ENCODE results near the gene NCOA7.

The NCOA7 gene, protein sequence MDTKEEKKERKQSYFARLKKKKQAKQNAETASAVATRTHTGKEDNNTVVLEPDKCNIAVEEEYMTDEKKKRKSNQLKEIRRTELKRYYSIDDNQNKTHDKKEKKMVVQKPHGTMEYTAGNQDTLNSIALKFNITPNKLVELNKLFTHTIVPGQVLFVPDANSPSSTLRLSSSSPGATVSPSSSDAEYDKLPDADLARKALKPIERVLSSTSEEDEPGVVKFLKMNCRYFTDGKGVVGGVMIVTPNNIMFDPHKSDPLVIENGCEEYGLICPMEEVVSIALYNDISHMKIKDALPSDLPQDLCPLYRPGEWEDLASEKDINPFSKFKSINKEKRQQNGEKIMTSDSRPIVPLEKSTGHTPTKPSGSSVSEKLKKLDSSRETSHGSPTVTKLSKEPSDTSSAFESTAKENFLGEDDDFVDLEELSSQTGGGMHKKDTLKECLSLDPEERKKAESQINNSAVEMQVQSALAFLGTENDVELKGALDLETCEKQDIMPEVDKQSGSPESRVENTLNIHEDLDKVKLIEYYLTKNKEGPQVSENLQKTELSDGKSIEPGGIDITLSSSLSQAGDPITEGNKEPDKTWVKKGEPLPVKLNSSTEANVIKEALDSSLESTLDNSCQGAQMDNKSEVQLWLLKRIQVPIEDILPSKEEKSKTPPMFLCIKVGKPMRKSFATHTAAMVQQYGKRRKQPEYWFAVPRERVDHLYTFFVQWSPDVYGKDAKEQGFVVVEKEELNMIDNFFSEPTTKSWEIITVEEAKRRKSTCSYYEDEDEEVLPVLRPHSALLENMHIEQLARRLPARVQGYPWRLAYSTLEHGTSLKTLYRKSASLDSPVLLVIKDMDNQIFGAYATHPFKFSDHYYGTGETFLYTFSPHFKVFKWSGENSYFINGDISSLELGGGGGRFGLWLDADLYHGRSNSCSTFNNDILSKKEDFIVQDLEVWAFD

DNA sequence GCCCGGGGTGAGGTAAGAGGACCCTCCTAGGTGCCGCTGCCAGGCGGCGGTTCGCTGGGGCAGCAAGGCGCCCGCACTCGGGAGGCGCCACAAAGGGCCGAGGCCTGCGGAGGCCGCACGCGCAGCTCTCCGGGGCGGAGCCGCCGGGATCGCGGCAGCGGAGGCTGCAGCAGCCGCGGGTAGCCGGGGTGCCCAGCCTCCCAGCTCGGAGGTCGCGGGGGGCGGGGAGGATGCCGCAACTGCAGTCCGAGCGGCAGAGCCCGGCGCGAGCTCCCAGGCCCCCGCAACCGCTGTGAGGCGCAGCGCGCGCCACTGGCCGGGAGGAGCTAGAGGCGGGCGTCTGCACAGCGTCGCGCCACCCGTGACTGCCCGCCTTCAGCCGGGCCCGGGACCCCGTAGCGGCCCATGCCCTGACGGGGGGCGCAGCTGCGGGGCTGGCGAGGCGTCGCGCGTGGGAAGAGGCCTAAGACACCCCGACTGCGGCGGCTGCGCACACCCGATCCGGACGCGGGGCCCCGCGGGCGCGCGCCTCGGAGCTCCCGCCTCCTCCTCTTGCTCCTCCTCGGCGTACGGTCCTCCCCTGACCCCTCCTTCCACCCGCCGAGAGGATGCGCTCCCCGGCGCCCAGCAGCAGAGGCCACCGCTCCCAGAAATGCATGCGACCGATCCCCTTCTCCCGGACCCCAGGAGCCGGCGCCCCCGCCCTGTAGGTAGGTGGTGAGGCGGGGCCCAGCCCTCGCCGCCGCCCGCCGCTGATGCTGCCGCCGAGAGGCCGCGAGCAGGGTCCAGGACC is at the start of gene NCOA7:
NCOA7 (plus strand) TSS at position 603 of the 793 bp plus-strand sequence. CDS start 24,395 bp downstream, outside the sequence.
- DNase-seq (ENCODE audit: low read depth) = peak; percentile 73

DNA sequence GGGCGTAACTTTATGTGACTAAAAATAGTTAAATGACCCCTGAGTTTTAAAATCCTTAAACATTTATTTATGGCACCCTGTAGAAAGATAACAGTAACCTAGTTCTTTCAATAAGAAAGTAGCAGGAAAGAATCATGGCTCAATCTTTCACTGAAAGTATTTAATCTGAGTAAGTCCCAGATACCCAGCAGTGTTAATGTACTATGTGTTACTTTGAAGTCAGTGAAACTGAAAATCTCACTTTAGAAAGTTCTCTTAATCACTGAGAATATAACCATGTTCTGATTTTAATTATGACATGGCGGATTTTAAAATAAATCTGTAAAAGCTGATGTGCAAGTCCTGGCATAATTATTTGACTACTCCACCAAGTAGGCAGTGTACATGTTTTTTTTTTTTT is 49.4 kb upstream of the NCOA7 start:
- DNase-seq (ENCODE audit: low read depth) = no peak

DNA sequence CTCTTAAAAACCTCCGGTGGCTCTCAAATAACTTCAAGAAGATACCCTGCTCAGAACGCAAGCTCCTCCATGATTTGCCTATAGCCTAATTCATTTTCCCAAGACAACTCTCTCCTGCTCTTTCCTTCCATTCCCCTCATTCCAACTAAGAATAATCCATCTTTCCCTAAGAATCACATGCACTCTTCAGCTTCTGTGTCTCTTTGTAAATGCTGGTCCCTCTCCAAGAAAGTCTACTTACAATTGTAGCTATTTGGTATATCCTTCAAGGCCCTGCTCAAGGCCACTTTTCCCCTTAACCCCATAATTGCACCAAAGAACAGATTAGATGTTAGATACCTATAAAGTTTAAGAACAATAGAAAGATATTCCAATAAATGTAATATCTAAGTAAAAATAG is 48.7 kb upstream of the NCOA7 start:
- no peak for DNase-seq (ENCODE audit: low read depth)

DNA sequence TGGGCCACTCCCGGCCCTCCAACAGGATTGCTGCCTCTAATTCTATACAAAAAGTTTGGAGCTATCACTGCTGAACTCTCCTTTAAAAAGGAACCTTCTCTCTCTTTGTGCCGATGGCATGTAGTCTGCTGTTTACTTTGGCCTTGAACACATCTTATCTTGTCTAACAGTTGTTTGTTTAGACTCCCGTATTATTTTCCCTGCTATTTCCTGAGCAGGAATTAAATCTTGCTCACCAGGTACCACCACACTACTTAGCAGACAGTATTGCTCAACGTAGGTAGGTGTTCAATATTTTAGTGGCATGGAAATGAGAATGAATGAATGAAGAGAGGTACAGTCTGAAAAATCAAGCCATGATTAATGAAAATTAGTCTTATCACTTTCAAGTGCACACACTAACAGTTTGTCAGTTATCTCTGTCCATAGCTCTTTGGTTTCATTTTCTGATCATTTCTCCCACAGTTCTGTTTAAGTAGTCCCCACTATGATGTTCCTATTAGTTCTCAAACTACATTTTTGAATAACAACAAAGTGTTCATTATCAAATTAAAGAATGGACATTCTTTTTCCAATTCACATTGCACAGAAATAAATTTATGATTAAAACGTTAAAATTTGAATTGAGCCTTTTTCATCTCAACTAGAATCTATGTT is 48.2 kb upstream of the NCOA7 start:
- no peak for DNase-seq (ENCODE audit: low read depth)

DNA sequence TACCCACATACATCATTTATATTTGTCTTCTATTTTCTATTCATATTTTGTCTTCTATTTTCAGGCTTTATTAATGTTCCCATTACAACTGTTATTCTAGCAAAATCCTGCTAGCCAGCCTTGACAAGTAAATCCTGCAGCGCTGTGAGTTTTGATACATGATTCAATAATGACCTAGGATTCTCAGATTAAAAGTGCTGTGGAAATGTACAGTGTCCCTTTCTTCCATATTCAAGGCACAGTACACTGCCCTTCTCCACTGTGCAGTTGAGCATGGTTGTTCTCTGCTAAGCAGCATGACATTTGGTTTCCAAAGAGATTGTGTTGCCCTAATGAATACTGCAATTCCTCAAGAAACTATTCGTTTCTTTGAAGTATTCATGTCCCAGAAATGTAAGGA is 47.2 kb upstream of the NCOA7 start:
- DNase-seq (ENCODE audit: low read depth) = no peak

DNA sequence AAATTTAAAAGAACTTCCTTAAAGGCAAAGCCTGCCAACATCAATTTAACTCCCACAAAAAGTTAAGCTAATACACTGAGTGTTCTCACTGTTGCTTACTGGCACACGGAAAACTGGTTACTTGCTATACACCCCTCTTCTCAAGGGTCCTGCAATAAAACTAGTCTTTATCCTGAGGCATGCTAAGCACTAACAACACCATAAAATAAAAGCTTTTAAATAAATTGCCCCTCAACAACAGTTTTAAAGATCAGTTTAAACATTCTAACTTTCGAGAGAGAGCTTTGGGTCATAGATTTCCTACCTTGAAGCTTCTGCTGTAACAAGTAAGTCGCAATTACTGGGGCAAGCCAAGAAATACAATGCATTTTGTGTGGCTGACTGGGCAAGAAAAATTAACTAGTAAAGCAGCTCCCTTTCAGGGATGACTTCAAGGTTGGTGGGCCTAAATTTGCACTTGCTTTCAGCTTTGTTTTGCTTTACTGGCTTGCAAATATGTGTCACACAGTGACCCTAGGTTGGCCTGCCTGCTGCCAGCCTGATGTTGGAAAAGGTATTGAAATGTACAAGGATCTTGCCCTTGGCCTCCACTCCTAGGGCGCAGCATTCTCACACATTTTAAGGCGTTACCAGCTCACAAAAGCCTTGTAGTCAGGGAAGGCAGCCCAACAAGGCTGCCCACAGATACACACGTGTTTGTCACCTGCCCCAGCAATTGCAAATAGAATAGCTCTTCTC is 45.3 kb upstream of the NCOA7 start:
- no peak for DNase-seq (ENCODE audit: low read depth)

DNA sequence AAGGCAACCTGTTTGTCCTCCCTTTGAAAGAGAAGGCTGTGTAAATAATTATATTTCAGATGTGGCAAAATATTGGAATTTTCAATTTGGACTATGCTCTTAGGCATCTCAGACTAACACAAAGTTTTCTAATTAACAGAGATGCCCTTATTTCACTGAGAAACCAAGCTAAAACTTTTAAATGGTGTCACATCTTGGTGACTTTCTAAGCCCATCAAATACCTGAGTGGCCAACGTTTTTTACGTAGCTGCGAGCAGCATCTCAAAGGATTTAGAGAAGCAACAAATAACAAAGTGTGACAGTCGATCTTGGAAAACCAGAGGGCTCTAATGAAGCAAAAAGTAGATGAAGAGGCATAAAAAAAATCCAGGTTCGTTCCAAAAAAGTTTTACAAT is 44.7 kb upstream of the NCOA7 start:
- no peak for DNase-seq (ENCODE audit: low read depth)

DNA sequence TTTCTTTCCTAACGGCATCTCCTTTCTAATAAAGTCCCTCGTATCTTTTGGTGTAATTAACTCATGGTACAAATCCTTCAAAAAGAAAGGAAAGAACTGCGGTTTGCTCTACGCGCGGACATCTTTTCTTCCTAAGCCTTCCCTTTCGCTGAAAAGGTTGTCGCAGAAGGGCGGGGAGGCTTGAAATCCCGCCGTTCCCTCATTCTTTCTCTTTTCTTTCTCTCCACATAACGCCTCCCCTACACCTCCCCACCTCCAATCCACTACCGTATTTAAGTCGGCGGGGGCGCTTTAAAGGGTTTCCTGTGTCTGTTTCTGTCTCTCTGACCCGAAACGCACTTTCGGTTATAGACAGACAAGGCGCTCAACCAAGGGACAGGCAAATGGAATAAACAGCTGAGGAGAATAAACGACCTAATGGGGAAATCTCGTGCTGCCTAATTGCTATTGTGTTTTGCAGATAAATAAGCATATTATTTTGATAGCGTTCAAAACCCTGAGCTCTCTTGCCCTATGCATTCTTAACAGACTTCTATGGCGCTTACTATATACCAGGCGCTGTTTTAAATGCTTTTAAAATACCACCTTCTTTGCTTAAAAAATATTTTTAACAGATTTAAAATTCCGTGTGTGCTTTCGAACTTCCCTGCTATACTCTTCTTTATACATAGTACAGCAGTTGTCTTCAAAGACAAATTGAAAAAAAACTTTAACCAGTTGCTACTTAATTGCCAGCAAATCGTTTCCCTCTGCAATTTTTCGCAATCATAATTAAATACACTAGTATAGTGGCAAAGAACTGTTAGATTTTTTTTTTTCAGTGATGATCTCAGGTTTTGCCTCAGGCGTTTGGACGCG is 43.8 kb upstream of the NCOA7 start:
- peak; percentile 41 for DNase-seq (ENCODE audit: low read depth)

DNA sequence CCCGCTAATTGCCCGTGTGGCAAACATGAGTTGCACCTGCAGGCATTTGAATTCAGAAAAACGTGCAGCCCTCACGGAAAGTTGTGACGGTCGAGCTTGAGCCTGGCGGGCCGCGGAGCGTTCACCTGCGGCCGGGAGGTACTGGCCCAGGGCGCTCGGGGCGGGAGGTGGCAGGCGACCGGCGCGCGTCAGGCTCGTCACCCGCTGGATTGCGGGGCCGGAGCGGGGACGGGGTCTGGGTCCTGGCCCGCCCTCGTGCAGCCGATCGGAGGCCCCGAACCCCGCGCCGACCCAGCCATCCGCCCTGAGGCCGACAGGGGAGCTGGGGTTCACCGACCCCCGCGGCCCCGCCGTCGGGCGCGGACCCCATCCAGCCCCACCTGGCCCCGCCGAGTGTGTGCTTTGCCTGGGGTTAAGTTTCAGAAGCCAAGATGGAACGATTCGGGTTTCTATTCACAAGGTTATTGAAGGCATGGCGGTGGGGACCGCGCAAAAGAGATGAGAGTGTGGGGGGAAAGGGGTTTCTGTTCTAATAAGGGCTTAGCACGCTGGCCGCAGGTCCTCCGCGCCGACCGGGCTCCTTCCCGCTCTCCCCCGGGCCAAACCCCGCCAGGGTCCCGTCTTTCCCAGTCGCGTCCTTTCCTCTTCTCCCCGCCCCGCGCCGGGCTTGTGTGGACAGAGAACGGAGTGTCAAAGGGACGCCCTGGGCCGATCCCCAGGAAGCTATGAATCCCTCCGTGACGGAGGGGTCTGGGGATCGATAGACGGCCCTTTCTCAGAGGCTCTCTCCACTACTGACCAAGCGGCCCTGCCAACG is 43.0 kb upstream of the NCOA7 start:
- no peak for DNase-seq (ENCODE audit: low read depth)

DNA sequence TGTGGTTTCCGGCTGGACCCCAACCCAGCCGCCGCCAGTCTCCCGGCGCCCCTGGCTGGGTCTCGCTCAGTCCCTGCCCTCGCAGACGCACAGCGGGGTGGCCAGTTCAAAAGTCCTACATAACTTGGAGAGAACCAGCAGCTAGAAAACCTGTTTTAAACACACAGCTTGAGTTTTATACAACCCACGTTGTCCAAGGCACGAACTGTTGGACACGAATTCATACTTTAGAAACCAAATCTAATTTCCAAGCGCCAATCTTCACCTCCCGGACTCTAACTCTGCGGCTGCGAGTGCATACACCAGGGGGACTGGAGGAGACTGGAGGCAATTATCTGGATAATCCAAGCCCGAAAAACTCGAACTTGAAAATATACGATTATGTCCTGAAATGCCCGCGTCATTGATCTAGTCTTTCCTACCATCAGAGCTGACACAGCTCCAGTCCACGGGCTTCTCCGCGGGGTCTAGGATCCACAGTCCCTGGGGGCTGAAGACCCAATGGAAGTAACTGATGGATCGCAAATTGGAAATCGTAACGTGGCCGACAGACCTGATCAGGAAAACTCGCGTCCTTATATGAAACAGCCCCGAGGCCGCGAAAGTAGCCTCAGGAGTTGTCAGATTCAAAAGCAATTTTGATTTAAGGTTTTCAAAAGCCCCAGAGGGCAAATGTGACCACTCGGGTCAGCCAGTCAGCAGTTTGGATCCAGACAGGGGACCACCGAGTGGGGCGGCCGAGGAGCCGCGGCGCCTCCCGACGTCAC is 42.2 kb upstream of the NCOA7 start:
- no peak for DNase-seq (ENCODE audit: low read depth)

DNA sequence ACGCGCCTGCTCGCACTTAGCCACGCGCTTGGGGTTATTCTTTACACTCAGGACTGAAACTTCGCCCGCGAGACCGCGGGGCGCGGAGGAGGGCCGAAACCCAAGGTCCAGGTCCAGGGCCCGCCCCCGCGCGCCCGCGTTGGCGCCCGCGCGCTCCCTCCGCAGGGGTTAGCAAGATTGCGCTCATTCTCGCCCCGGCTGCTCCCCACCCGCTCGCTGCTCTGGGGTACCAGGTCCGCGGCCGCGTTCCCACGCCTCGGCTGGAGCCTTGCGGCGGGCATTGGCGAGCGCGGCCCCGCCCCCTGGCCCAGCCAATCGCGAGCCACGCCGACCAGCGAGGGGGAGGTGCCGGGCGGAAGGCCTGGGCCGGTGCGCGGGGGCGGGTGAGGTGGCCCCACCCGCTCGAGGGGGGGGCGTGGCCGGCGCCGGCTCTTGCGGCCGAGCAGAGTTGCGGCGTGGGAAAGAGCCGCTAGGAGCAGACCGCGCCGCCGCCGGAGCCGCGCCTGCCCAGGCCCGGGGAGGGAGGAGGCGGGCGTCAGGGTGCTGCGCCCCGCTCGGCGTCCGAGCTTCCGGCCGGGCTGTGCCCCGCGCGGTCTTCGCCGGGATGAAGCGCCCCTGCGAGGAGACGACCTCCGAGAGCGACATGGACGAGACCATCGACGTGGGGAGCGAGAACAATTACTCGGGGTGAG is 41.4 kb upstream of the NCOA7 start, which contains the start of gene HEY2:
HEY2 (plus strand) TSS at position 460 of the 692 bp plus-strand sequence; CDS start at position 605, 145 bp downstream.
- DNase-seq (ENCODE audit: low read depth) = peak; percentile 78

DNA sequence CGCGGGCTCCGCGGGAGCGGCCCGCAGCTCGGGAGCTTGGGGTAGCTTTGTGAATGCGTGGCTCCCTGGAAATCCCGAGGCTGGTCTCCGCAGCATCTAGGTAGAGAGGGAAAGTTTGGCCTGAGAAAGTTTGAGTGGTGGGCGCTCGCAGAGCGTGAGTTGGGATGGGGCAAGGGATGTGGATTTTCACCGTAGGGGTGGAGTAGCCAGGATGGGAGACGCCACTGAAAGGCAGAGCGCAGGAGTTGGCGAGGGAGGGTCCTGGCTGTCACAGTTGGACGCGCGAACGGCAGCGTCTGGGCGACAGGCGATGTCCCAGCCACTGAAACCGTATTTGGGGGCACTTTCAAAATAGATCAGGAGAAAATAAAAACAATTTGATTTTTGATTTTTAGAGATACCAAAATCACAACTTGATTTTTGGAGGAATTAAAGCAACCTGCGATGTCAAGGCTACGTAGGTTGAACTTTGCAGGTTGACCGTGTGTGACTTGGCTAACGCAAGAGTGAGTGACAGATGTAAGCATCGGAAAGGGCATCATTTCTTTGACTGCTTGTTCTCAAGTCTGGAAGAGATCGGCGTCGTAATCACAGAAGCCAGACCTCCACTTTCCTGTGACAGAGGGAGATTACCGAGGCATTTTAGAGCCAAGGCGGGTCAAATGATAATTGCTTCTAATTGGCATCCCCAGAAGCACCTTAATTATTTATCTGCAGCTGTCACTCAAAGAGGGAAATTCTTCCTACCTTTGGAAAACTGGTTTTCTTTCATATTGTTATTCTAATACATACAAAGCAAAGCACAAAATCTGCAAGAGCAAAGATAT is 40.7 kb upstream of the NCOA7 start:
- DNase-seq (ENCODE audit: low read depth) = no peak

DNA sequence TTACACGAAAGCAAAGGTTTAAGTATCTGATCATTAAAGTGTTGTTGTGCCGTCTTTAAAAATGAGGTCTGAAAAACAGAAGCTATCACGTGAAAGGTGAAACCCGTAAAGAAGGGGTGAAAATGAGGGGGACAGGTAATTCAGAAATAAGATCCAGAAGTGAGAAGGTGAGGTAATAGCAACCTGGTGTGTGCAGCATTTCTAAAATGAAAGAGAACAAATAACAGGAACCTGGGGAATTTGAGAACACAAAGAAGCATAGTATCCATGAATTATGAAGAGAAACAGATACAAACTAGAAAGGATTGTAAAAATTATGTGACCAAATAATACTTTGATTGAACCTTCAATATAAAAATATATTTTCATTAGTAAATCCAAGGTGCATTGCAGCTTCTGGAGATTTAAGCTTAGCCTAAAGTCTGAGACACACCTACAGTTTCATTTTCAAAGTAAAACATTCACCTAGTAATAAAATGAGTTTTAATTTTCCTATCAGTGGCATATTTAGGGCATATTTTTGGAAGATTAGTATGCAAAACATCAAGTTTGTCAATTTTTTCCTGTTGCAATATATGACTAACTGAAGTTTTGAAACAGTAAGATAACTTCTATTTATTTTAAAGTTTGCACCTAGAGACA is 39.9 kb upstream of the NCOA7 start:
- no peak for DNase-seq (ENCODE audit: low read depth)

DNA sequence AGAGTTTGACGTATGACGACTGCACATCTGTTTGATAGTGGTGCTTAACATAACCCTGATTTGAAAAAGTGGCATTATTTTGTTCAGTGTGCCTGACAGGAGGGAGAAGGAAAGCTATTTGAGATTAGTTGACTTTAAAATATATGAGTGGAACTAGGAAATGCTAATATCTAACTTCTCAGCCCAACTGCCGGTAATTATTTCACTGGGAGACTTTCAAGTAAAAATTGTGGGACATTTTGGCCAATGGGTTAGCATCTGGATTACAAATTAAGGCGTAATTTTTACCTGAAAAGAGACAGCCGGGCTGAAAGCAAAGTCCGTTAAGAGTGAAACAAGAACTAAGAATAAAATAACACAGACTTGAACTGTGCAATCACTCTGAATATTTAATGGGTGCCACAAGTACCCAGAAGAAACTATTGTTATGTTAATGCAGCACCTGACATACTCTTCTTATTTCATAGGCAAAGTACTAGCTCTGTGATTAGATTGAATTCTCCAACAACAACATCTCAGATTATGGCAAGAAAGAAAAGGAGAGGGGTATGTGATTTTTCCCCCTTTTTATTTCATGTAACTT is 39.3 kb upstream of the NCOA7 start:
- DNase-seq (ENCODE audit: low read depth) = no peak

DNA sequence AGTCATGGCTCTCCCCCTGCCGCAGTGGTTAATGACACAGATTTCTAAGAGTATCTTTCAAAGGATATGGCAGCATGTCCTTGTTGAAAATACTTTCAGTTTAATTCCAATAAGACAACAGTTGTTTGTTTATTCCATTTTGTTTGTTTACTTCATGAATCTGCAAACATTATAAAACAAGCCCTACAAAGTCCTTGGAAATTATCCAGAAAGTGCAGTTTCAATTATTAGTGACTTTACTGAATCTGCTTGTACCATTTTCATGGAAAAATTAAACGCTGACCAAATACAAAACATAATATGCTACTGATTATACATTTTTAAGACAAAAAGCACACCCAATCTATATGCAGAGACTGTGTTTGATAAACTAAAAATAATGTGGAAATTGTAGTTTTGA is 38.0 kb upstream of the NCOA7 start:
- no peak for DNase-seq (ENCODE audit: low read depth)

All from activated T-helper 9 cell treated with anti-CD3 and anti-CD28 coated beads, Interleukin-2, amount 50 U/mL, for 16 hours (primary cell).